ACC112 (cell line): ENCODE results near the gene SUGP1.
A peak's percentile ranks its signal among the peaks of the same experiment; 100 is the strongest.

Experiments used
- H2AFZ ChIP-seq: fragments of 200-600 bp; sonication (generic); one replicate; pipeline ENCODE4 v1.6.0; 2017; ENCODE audit warnings: antibody characterized with exemption, low read length; ENCODE audit not compliant: unreplicated experiment
- H3K27ac ChIP-seq: fragments of 200-600 bp; sonication (generic); 2 replicates; pipeline ENCODE4 v1.5.1; 2014; ENCODE audit warnings: low read depth, mild to moderate bottlenecking, antibody characterized with exemption, low read length, moderate library complexity
- H3K27me3 ChIP-seq: fragments of 200-600 bp; sonication (generic); 2 replicates; pipeline ENCODE4 v1.6.1; 2014; ENCODE audit warnings: mild to moderate bottlenecking, antibody characterized with exemption, low read length, moderate library complexity, mixed read lengths; ENCODE audit not compliant: insufficient read depth
- H3K36me3 ChIP-seq: fragments of 200-600 bp; sonication (generic); 2 replicates; pipeline ENCODE4 v1.6.1; 2016; ENCODE audit warnings: mild to moderate bottlenecking, antibody characterized with exemption, low read length, moderate library complexity, mixed read lengths; ENCODE audit not compliant: insufficient read depth
- H3K4me1 ChIP-seq: fragments of 200-600 bp; sonication (generic); one replicate; pipeline ENCODE4 v1.6.1; 2016; ENCODE audit warnings: low read length, mixed read lengths; ENCODE audit not compliant: insufficient read depth, unreplicated experiment, control insufficient read depth
- H3K4me3 ChIP-seq: fragments of 200-600 bp; sonication (generic); 2 replicates; pipeline ENCODE4 v1.5.1; 2014; ENCODE audit warnings: mild to moderate bottlenecking, low read depth, low read length
- H3K79me2 ChIP-seq: fragments of 200-600 bp; sonication (generic); one replicate; pipeline ENCODE4 v1.6.0; 2016; ENCODE audit warnings: low read length; ENCODE audit not compliant: control insufficient read depth, unreplicated experiment, insufficient read depth

SUGP1 gene

GRCh38 chr19:19297759-19298158 is 22.6 kb downstream of the SUGP1 start:
- Histone ChIP-seq H3K36me3 (peaks cover 4% of the 10 kb centered on the region; the same call in 1 of the 2 replicates), H3K4me1 (no peaks in the 10 kb centered on the region), H3K79me2 (no peaks in the 10 kb centered on the region), H3K27me3 (no peaks in the 10 kb centered on the region), H3K4me3 (no peak overlapping the region), H2AFZ (no peak overlapping the region), H3K27ac (no peak overlapping the region)

DNA sequence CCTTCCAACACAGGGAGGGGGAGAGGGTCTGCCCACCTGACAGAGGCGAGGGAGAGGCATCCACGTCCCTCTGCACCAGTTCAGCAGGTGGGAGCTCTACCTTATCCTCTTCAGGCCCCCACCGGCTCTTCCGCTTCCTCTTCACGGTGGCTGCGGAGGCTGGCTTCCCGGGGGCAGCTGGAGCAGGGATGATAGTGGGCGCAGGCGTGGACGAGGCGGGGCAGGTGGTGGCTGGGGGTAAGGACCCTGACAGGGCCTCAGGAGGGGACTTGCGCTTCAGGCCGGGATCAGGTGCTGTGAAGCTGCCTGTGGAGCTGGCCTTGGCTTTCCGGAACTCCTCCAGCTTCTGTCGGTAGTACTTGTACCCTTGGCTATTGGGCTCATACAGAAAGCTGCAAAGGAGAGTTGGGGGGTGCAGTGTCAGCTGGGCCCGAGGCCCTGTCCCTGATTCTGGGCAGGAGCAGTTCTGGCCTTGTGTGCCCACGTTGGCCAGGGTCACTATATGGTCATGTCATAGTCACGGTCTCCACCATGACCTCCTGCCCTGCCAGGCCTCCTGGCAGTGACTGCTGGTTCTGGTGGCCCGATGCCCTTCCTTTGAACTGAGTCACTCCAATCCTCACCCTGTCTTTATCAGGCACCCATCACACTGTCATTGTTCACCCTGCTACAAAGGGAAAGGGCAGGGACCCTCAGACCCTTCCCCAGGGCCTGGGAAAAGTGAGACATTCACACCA is 23.2 kb downstream of the SUGP1 start:
- no peak overlapping the region for H3K4me3 ChIP-seq
- no peaks in the 10 kb centered on the region for H3K4me1 ChIP-seq
- H3K36me3 ChIP-seq: peaks cover 4% of the 10 kb centered on the region; the same call in 1 of the 2 replicates
- no peak overlapping the region for H2AFZ ChIP-seq
- H3K27me3 ChIP-seq: no peaks in the 10 kb centered on the region
- no peaks in the 10 kb centered on the region for H3K79me2 ChIP-seq
- no peak overlapping the region for H3K27ac ChIP-seq

GRCh38 chr19:19294914-19295313 is 25.4 kb downstream of the SUGP1 start:
- no peaks in the 10 kb centered on the region for H3K4me1 ChIP-seq
- H3K4me3 ChIP-seq: no peak overlapping the region
- H3K79me2 ChIP-seq: no peaks in the 10 kb centered on the region
- H2AFZ ChIP-seq: no peak overlapping the region
- H3K27me3 ChIP-seq: no peaks in the 10 kb centered on the region
- H3K36me3 ChIP-seq: peaks cover 4% of the 10 kb centered on the region; the same call in 1 of the 2 replicates
- H3K27ac ChIP-seq: no peak overlapping the region

- Histone ChIP-seq H3K4me1 (no peaks in the 10 kb centered on the region), H2AFZ (no peak overlapping the region), H3K27me3 (no peaks in the 10 kb centered on the region), H3K4me3 (no peak overlapping the region), H3K27ac (no peak overlapping the region), H3K36me3 (peaks cover 4% of the 10 kb centered on the region; the same call in 1 of the 2 replicates), H3K79me2 (no peaks in the 10 kb centered on the region)
Observed at GRCh38 chr19:19292607-19293006, 27.7 kb downstream of the SUGP1 start.

GRCh38 chr19:19285686-19286085 is 34.6 kb downstream of the SUGP1 start:
- H3K4me1 ChIP-seq: no peaks in the 10 kb centered on the region
- H3K27me3 ChIP-seq: no peaks in the 10 kb centered on the region
- H2AFZ ChIP-seq: no peak overlapping the region
- H3K79me2 ChIP-seq: no peaks in the 10 kb centered on the region
- H3K4me3 ChIP-seq: no peak overlapping the region
- peaks cover 10% of the 10 kb centered on the region; the same call in 1 of the 2 replicates for H3K36me3 ChIP-seq
- no peak overlapping the region for H3K27ac ChIP-seq

DNA sequence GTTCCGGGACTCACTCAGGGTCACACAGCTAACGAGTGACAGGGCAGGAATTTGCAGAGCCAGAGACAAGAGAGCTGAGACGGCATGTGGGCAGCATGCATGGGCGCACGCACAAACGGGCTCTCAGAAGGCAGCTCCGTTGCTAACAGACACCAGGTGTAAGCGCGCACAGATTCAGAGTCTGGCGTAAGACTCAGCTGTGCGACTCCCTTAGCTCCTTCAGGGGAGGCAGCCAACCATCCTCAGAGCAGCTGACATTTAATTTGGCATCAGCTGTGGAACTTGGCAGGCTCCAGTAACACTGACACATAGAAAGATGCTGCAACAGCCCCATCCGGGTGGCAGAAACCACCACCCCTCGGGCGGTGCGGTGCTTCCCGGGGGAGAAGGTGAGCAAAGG is 39.7 kb downstream of the SUGP1 start:
- H3K4me1 ChIP-seq: peaks cover 8% of the 10 kb centered on the region
- no peak overlapping the region for H3K4me3 ChIP-seq
- no peaks in the 10 kb centered on the region for H3K79me2 ChIP-seq
- H3K36me3 ChIP-seq: 0 out of 2 replicates have a peak, but pooled peaks cover 2% of the 10 kb centered on the region
- H3K27ac ChIP-seq: no peak overlapping the region
- H2AFZ ChIP-seq: no peak overlapping the region
- no peaks in the 10 kb centered on the region for H3K27me3 ChIP-seq

DNA sequence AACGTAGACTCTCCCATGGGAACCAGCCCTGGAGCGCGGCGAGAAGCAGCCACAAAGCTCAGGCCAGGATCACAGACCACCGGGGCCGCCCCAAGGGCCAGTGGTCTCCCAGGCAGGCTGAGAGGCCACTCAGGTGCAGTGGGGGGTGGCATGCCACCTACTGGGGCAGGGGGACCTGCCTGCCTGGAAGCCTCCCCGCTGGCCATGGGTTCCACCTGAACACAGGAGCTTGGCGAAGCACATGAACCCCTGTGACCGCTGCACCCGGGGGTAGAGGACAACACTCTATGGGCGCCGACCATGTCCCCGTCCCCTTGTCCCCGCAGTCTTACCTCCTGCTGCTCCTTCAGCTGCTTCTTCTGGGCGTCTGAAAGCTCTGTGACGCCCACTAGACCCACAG is 40.5 kb downstream of the SUGP1 start:
- Histone ChIP-seq H3K79me2 (no peaks in the 10 kb centered on the region), H3K36me3 (0 out of 2 replicates have a peak, but pooled peaks cover 2% of the 10 kb centered on the region), H3K27me3 (no peaks in the 10 kb centered on the region), H3K4me1 (peaks cover 8% of the 10 kb centered on the region), H2AFZ (no peak overlapping the region), H3K27ac (no peak overlapping the region), H3K4me3 (no peak overlapping the region)

GRCh38 chr19:19279062-19279612 is 41.2 kb downstream of the SUGP1 start:
- no peak overlapping the region for H2AFZ ChIP-seq
- no peak overlapping the region for H3K4me3 ChIP-seq
- no peaks in the 10 kb centered on the region for H3K27me3 ChIP-seq
- H3K36me3 ChIP-seq: no peaks in the 10 kb centered on the region
- no peak overlapping the region for H3K27ac ChIP-seq
- H3K79me2 ChIP-seq: no peaks in the 10 kb centered on the region
- H3K4me1 ChIP-seq: peaks cover 8% of the 10 kb centered on the region

DNA sequence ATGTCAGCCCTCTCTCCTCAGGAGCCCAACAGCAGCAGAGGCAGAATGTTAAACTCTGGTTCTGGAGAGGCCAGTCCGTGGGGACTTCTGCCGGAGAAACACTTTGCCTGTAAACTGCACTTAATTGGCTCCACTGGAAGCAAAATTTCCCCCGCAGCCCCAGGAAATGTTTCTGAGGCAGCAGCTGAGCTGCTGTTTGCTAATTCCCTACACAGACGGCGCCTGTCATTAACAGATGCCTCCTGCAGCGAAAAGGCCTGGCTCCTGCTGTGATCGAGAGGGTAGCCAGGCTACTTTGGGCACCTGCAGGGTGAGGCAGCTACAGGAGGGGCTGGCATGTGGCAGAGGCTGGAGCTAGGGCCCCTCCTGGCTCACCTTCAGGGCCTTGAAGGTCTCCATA is 42.0 kb downstream of the SUGP1 start:
- Histone ChIP-seq H3K36me3 (no peaks in the 10 kb centered on the region), H3K4me3 (no peak overlapping the region), H3K27me3 (no peaks in the 10 kb centered on the region)

DNA sequence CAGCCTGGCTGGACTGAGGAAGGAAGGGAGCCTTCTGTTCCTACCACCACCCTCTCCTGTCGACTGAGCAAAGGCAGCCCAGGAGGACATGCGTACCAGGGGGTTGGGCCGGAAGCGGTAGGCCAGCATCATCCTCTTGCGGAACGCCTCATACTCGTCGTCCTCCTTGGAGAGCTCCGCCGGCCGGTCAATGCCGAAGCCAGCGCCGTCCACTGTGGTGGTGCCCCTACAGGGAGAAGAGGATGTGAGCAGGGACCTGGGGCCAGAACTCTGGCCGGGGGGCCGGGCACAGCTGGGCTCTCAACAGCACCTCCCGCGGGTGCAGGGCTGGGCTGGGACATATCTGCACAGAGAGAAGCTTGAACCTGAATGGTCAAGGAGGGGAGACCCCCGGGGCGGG is 43.5 kb downstream of the SUGP1 start:
- Histone ChIP-seq H3K4me1 (peaks cover 8% of the 10 kb centered on the region), H3K36me3 (no peaks in the 10 kb centered on the region), H3K79me2 (no peaks in the 10 kb centered on the region), H2AFZ (no peak overlapping the region), H3K4me3 (no peak overlapping the region), H3K27me3 (no peaks in the 10 kb centered on the region), H3K27ac (peak overlapping the region; percentile 32; the same call in 1 of the 2 replicates)

More for the DNA sequence above, 42.0 kb downstream of the SUGP1 start:
- no peak overlapping the region for H2AFZ ChIP-seq
- peaks cover 8% of the 10 kb centered on the region for H3K4me1 ChIP-seq
- H3K79me2 ChIP-seq: no peaks in the 10 kb centered on the region
- no peak overlapping the region for H3K27ac ChIP-seq

DNA sequence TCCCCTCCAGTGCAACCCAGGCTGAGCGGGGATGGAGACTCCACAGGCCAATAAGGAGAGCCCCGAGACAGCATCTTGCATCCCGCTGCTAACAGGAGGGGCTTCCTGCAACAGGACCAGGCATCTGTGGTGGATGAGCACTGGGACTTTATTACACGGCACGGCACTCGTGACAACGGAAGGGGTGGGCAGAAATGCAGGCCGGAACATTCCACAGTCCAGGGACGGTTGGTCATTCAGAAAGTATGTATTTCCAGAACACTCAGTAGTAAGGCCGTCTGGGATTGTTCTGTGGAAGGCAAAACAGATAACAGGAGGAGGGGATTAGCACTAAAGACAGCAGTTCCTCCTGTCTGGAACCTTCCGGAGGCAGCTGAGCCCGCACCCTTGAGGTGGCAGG is 43.9 kb downstream of the SUGP1 start:
- H3K4me3 ChIP-seq: no peak overlapping the region
- H3K79me2 ChIP-seq: no peaks in the 10 kb centered on the region
- no peaks in the 10 kb centered on the region for H3K36me3 ChIP-seq
- H2AFZ ChIP-seq: no peak overlapping the region
- peak overlapping the region; percentile 32; the same call in 1 of the 2 replicates for H3K27ac ChIP-seq
- H3K27me3 ChIP-seq: no peaks in the 10 kb centered on the region
- peaks cover 8% of the 10 kb centered on the region for H3K4me1 ChIP-seq
